Measurements from ENCODE around the gene REXO4. TPM values are rescaled to one million over a fixed set of nuclear protein-coding genes. Genes with fewer than 3 reads are reported as not detected.
"Not testable (repeated sequence)": the region's sequence is repeated elsewhere in the genome, so short reads cannot be mapped to it uniquely, and the experiment has no call there.

REXO4 gene
- total RNA-seq, 1 donor from 2014 or later: 22.6 TPM

DNA sequence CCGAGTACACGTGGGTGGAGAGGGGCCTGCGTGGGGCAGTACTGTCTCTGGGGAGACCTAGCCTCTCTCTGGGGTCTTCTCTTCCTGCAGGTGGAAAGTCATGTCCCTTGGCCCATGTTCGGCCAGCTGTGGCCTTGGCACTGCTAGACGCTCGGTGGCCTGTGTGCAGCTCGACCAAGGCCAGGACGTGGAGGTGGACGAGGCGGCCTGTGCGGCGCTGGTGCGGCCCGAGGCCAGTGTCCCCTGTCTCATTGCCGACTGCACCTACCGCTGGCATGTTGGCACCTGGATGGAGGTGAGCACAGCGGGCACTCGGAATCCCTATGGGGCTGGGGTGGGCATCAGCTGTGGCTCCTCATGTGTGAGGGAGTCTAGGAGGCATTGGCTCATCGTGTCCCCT, 36.5 kb upstream of the REXO4 start:
- H3K36me3 ChIP-seq: no peaks in the 10 kb centered on the region
- no peaks in the 10 kb centered on the region for H3K27me3 ChIP-seq
- DNase-seq (no peak), ATAC-seq (no peak)
- no peaks in the 10 kb centered on the region for H3K9me3 ChIP-seq
- no peak overlapping the region for H3K4me3 ChIP-seq
- peaks cover 6% of the 10 kb centered on the region for H3K4me1 ChIP-seq
- no peak overlapping the region for H3K27ac ChIP-seq
- intact Hi-C loops (cut with DNase I): no loop called here
- TF ChIP-seq, protein P1, sequence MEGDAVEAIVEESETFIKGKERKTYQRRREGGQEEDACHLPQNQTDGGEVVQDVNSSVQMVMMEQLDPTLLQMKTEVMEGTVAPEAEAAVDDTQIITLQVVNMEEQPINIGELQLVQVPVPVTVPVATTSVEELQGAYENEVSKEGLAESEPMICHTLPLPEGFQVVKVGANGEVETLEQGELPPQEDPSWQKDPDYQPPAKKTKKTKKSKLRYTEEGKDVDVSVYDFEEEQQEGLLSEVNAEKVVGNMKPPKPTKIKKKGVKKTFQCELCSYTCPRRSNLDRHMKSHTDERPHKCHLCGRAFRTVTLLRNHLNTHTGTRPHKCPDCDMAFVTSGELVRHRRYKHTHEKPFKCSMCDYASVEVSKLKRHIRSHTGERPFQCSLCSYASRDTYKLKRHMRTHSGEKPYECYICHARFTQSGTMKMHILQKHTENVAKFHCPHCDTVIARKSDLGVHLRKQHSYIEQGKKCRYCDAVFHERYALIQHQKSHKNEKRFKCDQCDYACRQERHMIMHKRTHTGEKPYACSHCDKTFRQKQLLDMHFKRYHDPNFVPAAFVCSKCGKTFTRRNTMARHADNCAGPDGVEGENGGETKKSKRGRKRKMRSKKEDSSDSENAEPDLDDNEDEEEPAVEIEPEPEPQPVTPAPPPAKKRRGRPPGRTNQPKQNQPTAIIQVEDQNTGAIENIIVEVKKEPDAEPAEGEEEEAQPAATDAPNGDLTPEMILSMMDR (IDR thresholded peaks at IDR 0.05): no peak

DNA sequence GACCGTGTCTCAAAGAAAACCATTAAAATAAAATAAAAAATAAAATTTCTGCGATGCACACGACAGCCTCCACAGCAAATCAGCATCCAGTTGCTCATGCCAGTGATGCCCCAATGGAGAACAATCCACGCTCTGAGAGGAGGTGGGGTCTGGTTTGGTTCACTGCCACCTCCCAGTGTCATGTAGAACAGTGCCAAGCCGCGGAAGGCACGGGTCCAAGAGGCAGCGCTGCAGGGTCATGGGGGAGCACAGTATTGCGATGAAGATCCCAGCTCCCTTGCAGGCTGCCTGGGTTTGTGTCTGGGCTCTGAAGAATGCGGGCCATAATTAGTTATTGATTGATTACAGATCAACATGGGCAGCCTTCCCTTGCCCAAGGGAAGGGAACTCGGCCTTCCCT, 35.8 kb upstream of the REXO4 start:
- H3K9me3 ChIP-seq: no peaks in the 10 kb centered on the region
- no peaks in the 10 kb centered on the region for H3K36me3 ChIP-seq
- H3K4me1 ChIP-seq: no peaks in the 10 kb centered on the region
- ATAC-seq (no peak), DNase-seq (no peak)
- intact Hi-C loops (cut with DNase I): no loop called here
- TF ChIP-seq, protein P1 (IDR thresholded peaks at IDR 0.05): no peak
- no peak overlapping the region for H3K4me3 ChIP-seq
- H3K27me3 ChIP-seq: no peaks in the 10 kb centered on the region
- no peak overlapping the region for H3K27ac ChIP-seq

DNA sequence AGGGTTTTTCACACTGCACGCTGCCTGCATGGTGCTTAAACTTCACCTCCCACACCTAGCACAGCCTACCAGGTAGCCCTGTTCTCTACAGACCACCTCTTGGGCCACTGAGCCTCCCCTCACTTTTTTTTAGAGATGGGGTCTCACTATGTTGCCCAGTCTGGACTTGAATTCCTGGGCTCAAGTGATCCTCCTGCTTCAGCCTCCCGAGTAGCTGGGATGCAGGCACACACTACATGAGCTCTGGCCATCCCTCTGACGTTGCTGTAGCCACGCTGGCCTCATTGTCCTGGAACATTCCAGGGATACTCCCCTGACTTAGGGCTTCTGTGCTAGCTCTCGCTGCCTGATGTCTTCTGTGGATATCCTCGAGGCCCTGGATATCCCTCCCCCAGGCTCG, 34.8 kb upstream of the REXO4 start:
- no peak for ATAC-seq
- TF ChIP-seq, protein P1 (IDR thresholded peaks at IDR 0.05): no peak
- no peaks in the 10 kb centered on the region for H3K4me1 ChIP-seq
- no peaks in the 10 kb centered on the region for H3K9me3 ChIP-seq
- no peaks in the 10 kb centered on the region for H3K27me3 ChIP-seq
- no peak overlapping the region for H3K4me3 ChIP-seq
- DNase-seq: no peak
- no peaks in the 10 kb centered on the region for H3K36me3 ChIP-seq
- intact Hi-C loops (cut with DNase I): no loop called here
- H3K27ac ChIP-seq: no peak overlapping the region

DNA sequence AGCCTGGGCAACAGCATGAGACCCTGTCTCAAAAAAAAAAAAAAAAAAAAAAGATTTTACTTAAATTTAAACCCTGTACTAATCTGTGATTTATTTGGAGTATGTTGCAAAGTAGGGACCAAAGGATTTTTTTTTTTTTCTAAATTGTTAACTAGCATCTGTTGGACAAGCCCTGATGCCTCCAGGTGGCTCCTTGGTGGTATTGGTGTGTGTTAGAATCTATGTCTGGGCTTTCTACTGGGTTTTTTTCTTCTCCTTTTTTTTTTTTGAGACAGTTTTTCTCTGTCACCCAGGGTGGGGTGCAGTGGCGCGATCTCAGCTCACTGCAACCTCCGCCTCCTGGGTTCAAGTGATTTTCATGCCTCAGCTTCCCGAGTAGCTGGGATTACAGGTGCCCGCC, 34.1 kb upstream of the REXO4 start:
- H3K27me3 ChIP-seq; H3K9me3 ChIP-seq; intact Hi-C loops (cut with DNase I); H3K4me1 ChIP-seq; ATAC-seq; H3K36me3 ChIP-seq; H3K27ac ChIP-seq; DNase-seq; H3K4me3 ChIP-seq: not testable (repeated sequence)

DNA sequence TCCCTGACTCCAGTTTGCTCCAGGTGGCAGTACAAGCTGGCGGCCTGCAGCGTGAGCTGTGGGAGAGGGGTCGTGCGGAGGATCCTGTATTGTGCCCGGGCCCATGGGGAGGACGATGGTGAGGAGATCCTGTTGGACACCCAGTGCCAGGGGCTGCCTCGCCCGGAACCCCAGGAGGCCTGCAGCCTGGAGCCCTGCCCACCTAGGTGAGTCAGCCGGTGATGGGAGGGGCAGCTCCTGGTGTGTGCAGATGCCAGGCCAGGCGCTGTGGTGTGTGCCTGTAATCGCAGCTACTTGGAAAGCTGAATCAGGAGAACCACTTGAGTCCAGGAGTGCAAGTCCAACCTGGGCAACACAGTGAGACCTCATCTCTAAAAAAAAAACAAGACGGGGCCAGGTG, 31.9 kb upstream of the REXO4 start:
- Histone ChIP-seq H3K4me3 (no peak overlapping the region), H3K27ac (no peak overlapping the region), H3K36me3 (no peaks in the 10 kb centered on the region), H3K9me3 (no peaks in the 10 kb centered on the region), H3K4me1 (no peaks in the 10 kb centered on the region), H3K27me3 (no peaks in the 10 kb centered on the region)
- DNase-seq (peak; percentile 79), ATAC-seq (peak; percentile 85)
- intact Hi-C loops (cut with DNase I): no loop called here
- TF ChIP-seq, protein P1 (IDR thresholded peaks at IDR 0.05): no peak

DNA sequence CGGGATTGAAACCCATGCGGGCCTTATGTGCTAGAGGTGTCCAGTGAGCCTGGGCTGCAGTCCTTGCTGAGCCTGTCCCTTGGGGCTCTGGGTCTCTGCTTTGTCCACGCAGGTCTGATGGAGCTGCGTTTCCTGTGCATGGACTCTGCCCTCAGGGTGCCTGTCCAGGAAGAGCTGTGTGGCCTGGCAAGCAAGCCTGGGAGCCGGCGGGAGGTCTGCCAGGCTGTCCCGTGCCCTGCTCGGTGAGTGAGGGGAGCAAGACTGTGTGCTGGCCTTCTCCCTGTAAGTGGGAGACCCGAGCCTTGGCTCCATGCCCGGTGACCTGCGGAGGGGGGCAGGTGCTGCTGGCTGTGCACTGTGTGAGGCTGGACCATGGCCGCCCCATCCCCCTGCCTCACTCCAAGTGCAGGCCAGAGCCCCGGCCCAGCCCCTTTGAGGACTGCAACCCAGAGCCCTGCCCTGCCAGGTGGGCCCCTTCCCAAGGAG, 30.7 kb upstream of the REXO4 start:
- Histone ChIP-seq H3K36me3 (no peaks in the 10 kb centered on the region), H3K27ac (no peak overlapping the region), H3K27me3 (no peaks in the 10 kb centered on the region), H3K9me3 (no peaks in the 10 kb centered on the region), H3K4me1 (no peaks in the 10 kb centered on the region), H3K4me3 (no peak overlapping the region)
- ATAC-seq (no peak), DNase-seq (no peak)
- TF ChIP-seq, protein P1 (IDR thresholded peaks at IDR 0.05): no peak
- intact Hi-C loops (cut with DNase I): no loop called here

Measured in upper lobe of right lung (tissue), 1 donor.